Neural progenitor cell (in vitro differentiated cells): ENCODE results near the gene CORO6. TPM values are rescaled to one million over a fixed set of nuclear protein-coding genes. Genes with fewer than 3 reads are reported as not detected.
A peak's percentile ranks its signal among the peaks of the same experiment; 100 is the strongest.

Source experiments
- DNase-seq: peaks from one replicate; pipeline ENCODE4 v3.0.0-alpha.2; 2016; ENCODE audit warnings: low spot score
- H2AFZ ChIP-seq: fragments of 200-600 bp; sonication (generic); replicated peaks from 2 replicates; pipeline ENCODE4 v1.6.1; 2016; ENCODE audit warnings: antibody characterized with exemption
- H3F3A ChIP-seq: fragments of 200-600 bp; sonication (generic); 2 replicates; pipeline ENCODE4 v1.6.1; 2016; ENCODE audit warnings: antibody characterized with exemption, low read depth
- H3K27ac ChIP-seq: fragments of 200-600 bp; sonication (generic); 2 replicates; pipeline ENCODE4 v1.5.1; 2016; ENCODE audit warnings: mild to moderate bottlenecking
- H3K27me3 ChIP-seq: fragments of 200-600 bp; sonication (generic); 2 replicates; pipeline ENCODE4 v1.6.1; 2016; ENCODE audit warnings: mild to moderate bottlenecking, moderate library complexity
- H3K36me3 ChIP-seq: fragments of 200-600 bp; sonication (generic); 2 replicates; pipeline ENCODE4 v1.5.1; 2016
- H3K4me1 ChIP-seq: fragments of 200-600 bp; sonication (generic); 2 replicates; pipeline ENCODE4 v1.6.1; 2016; ENCODE audit warnings: mixed run types
- H3K4me2 ChIP-seq: fragments of 200-600 bp; sonication (generic); 2 replicates; pipeline ENCODE4 v1.6.1; 2016
- H3K4me3 ChIP-seq: fragments of 200-600 bp; sonication (generic); 2 replicates; pipeline ENCODE4 v1.5.1; 2016
- H3K79me2 ChIP-seq: fragments of 200-600 bp; sonication (generic); 2 replicates; pipeline ENCODE4 v1.6.1; 2016; ENCODE audit warnings: low read depth
- H3K9ac ChIP-seq: fragments of 200-600 bp; sonication (generic); 2 replicates; pipeline ENCODE4 v1.6.1; 2016
- H3K9me3 ChIP-seq: fragments of 200-600 bp; sonication (generic); 2 replicates; pipeline ENCODE4 v1.5.1; 2016; ENCODE audit warnings: low read depth
- H4K20me1 ChIP-seq: fragments of 200-600 bp; sonication (generic); 2 replicates; pipeline ENCODE4 v1.6.1; 2016; ENCODE audit warnings: low read depth
- H3K27ac Mint-ChIP-seq: 3 replicates; pipeline ENCODE4 v1.8.0; 2021; ENCODE audit warnings: mixed read lengths
- H3K27me3 Mint-ChIP-seq: 2 replicates; pipeline ENCODE4 v1.8.0; 2022; ENCODE audit warnings: low read depth, mild to moderate bottlenecking, inconsistent platforms, moderate library complexity, mixed read lengths; ENCODE audit not compliant: insufficient read depth
- H3K36me3 Mint-ChIP-seq: 3 replicates; pipeline ENCODE4 v1.8.0; 2021; ENCODE audit warnings: mixed read lengths
- H3K4me1 Mint-ChIP-seq: 3 replicates; pipeline ENCODE4 v1.8.0; 2021; ENCODE audit warnings: mixed read lengths
- H3K4me3 Mint-ChIP-seq: 3 replicates; pipeline ENCODE4 v1.8.0; 2021; ENCODE audit warnings: mild to moderate bottlenecking, moderate library complexity, mixed read lengths
- H3K9me3 Mint-ChIP-seq: 3 replicates; pipeline ENCODE4 v1.8.0; 2020; ENCODE audit warnings: mixed read lengths
- EZH2 ChIP-seq: fragments of 200-600 bp; sonication (generic); IDR thresholded peaks from 2 replicates; pipeline ENCODE4 v1.6.1; 2017; ENCODE audit warnings: antibody characterized with exemption, mild to moderate bottlenecking, moderate library complexity
- EZH2phosphoT487 ChIP-seq: fragments of 200-600 bp; sonication (generic); IDR thresholded peaks from 2 replicates; pipeline ENCODE4 v1.6.1; 2017; ENCODE audit warnings: antibody characterized with exemption
- total RNA-seq: library from RNA; depleted of rRNA; stranded (reverse); fragments of >200 nt; gene quantifications from 2 replicates; pipeline ENCODE4 v1.2.3, GENCODE V29; 2015; ENCODE audit warnings: low replicate concordance
- TF ChIP-seq, protein P1 (sequence below): fragments of 200-600 bp; sonication (generic); IDR thresholded peaks from 2 replicates; pipeline ENCODE4 v1.5.1; 2017; ENCODE audit warnings: antibody characterized with exemption, mild to moderate bottlenecking

The CORO6 gene
- total RNA-seq, 1 donor from 2014 or later = 3.9 TPM

DNA sequence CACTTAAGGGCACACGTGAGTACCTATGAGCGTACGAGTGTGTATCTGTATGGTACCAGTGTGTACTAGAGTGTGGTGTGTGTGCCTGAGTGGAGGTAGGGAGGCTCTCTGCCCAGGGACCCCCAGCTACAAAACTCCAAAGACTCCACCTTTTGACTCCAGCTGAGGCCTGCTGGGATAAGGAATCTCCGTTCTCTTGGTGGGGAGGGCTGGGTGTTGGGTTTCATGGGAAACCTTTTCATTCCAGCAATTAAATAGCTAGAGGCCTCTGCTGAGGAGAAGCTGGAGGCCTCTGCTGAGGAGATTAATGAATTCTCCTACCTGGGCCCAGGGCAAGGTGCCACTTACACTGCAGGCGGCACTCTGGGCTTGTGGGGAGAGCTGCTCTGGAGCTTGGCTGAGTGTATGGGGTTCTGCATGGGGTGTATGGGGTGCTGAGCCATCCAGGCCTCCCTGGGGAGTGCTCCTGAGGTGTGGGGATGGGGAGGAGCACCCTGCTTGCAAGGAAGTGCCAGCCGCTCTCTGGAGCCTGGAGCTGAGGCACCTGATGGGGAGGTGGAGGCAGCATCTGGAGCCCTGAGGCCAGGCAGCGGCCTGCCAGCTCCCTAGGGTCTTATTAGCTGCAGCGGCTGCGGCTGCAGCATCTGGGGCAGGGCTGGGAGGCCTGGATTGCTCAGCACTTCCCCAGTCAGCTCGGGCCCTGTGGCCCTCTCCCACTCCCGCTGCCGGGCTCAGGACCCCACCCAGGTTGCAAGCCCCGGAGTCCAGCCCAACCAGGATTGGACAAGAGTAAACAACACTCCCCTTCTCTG, 25.1 kb downstream of the CORO6 start:
- no peak overlapping the region for H3K27ac Mint-ChIP-seq

DNA sequence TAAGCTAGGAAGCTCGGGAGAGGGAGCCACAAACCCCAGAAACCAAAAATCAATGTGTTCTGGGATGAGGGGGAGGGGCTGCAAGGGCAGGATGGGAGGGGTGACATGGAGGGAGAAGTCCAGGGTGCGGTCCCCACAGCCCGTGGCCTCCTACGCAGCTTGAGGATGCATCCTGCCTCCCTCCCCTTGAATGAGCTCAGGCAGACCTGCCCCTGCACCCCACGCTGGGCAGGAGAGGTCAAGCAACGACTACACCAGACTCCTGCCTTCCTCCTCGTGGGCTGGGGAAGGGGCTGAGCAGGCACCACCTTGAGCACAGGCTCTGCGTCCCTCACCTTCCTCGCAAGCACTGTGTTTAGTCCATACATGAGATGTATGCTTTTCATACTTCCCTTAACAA, 25.9 kb downstream of the CORO6 start:
- Mint-ChIP-seq H3K27me3 (peaks cover 12% of the 10 kb centered on the region), H3K4me3 (no peak overlapping the region), H3K4me1 (peaks cover 49% of the 10 kb centered on the region), H3K27ac (no peak overlapping the region), H3K9me3 (no peaks in the 10 kb centered on the region), H3K36me3 (no peaks in the 10 kb centered on the region)
- Histone ChIP-seq H3K79me2 (peaks cover 38% of the 10 kb centered on the region), H3K4me1 (peaks cover 59% of the 10 kb centered on the region), H3K36me3 (no peaks in the 10 kb centered on the region), H3K27ac (no peak overlapping the region), H4K20me1 (peaks cover 34% of the 10 kb centered on the region), H3K4me2 (peak overlapping the region; percentile 72), H3K4me3 (no peak overlapping the region), H2AFZ (no peak overlapping the region), H3F3A (peaks cover 44% of the 10 kb centered on the region), H3K9ac (no peak overlapping the region), H3K9me3 (no peaks in the 10 kb centered on the region), H3K27me3 (no peaks in the 10 kb centered on the region)
- DNase-seq = no peak
- TF ChIP-seq, protein P1, sequence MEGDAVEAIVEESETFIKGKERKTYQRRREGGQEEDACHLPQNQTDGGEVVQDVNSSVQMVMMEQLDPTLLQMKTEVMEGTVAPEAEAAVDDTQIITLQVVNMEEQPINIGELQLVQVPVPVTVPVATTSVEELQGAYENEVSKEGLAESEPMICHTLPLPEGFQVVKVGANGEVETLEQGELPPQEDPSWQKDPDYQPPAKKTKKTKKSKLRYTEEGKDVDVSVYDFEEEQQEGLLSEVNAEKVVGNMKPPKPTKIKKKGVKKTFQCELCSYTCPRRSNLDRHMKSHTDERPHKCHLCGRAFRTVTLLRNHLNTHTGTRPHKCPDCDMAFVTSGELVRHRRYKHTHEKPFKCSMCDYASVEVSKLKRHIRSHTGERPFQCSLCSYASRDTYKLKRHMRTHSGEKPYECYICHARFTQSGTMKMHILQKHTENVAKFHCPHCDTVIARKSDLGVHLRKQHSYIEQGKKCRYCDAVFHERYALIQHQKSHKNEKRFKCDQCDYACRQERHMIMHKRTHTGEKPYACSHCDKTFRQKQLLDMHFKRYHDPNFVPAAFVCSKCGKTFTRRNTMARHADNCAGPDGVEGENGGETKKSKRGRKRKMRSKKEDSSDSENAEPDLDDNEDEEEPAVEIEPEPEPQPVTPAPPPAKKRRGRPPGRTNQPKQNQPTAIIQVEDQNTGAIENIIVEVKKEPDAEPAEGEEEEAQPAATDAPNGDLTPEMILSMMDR = no peak

More for the DNA sequence above, 25.1 kb downstream of the CORO6 start:
- TF ChIP-seq, protein P1 = no peak
- TF ChIP-seq EZH2 (no peak), EZH2phosphoT487 (no peak)
- peak; percentile 66 for DNase-seq
- Mint-ChIP-seq H3K9me3 (no peaks in the 10 kb centered on the region), H3K4me3 (peak overlapping the region; percentile 71), H3K27me3 (peaks cover 6% of the 10 kb centered on the region), H3K36me3 (no peaks in the 10 kb centered on the region), H3K4me1 (peaks cover 42% of the 10 kb centered on the region)
- Histone ChIP-seq H3K4me2 (peak overlapping the region; percentile 72), H3K4me3 (no peak overlapping the region), H3K4me1 (peaks cover 51% of the 10 kb centered on the region), H3K9me3 (no peaks in the 10 kb centered on the region), H3K79me2 (peaks cover 40% of the 10 kb centered on the region), H3K27me3 (no peaks in the 10 kb centered on the region), H3K9ac (no peak overlapping the region), H4K20me1 (peaks cover 34% of the 10 kb centered on the region), H3K27ac (peak overlapping the region; percentile 44), H3F3A (peaks cover 37% of the 10 kb centered on the region), H2AFZ (no peak overlapping the region), H3K36me3 (no peaks in the 10 kb centered on the region)

- Mint-ChIP-seq H3K4me3 (no peak overlapping the region), H3K36me3 (no peaks in the 10 kb centered on the region), H3K27ac (no peak overlapping the region), H3K4me1 (peaks cover 54% of the 10 kb centered on the region), H3K9me3 (no peaks in the 10 kb centered on the region), H3K27me3 (peaks cover 12% of the 10 kb centered on the region)
- Histone ChIP-seq H3K36me3 (no peaks in the 10 kb centered on the region), H3F3A (peaks cover 50% of the 10 kb centered on the region), H3K79me2 (peaks cover 37% of the 10 kb centered on the region), H4K20me1 (peaks cover 34% of the 10 kb centered on the region), H3K4me2 (no peak overlapping the region), H3K9me3 (no peaks in the 10 kb centered on the region), H3K9ac (no peak overlapping the region), H3K27ac (no peak overlapping the region), H3K27me3 (no peaks in the 10 kb centered on the region), H3K4me3 (no peak overlapping the region), H3K4me1 (peaks cover 59% of the 10 kb centered on the region), H2AFZ (no peak overlapping the region)
- no peak for DNase-seq
- TF ChIP-seq, protein P1 = no peak
- TF ChIP-seq EZH2phosphoT487 (no peak), EZH2 (no peak)
Measured at GRCh38 chr17:29595943-29596774, 26.6 kb downstream of the CORO6 start.
